Dermis blood vessel endothelial cell (primary cell): ENCODE results near the gene GPR84. TPM values are rescaled to one million over a fixed set of nuclear protein-coding genes. Genes with fewer than 3 reads are reported as not detected.

Experiments
- DNase-seq: peaks from one replicate; pipeline ENCODE4 v3.0.0; 2010
- total RNA-seq: library from RNA; depleted of rRNA; stranded (reverse); fragments of >200 nt; gene quantifications from 2 replicates; pipeline ENCODE4 v1.2.3, GENCODE V29; 2014

GPR84 gene
- total RNA-seq, 1 donor from 2014 or later = under 0.01 TPM

- DNase-seq = no peak
Measured at GRCh38 chr12:54390668-54391551, 26.6 kb upstream of the GPR84 start.

- no peak for DNase-seq
Measured at GRCh38 chr12:54390176-54390667, 25.9 kb upstream of the GPR84 start.

GRCh38 chr12:54389607-54390175, 25.4 kb upstream of the GPR84 start:
- DNase-seq = no peak

DNA sequence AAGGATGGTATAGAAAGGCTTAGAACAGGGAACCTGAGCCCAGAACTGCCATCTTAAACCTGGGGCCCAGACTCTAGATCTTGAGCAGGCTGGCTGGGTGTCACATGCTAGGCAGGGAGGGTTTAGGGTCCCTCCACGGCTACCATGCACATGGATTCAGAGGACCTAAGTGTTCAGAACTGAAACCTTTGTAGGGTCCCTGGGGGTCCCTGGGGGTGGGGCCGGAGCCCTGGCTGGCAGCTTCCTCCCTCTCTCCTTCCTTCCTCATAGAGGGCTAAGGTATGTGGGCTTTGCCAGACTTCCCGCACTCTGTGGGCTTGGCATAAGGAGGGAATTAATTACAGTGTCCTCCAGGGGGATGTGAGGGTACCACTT, 24.8 kb upstream of the GPR84 start:
- no peak for DNase-seq

DNA sequence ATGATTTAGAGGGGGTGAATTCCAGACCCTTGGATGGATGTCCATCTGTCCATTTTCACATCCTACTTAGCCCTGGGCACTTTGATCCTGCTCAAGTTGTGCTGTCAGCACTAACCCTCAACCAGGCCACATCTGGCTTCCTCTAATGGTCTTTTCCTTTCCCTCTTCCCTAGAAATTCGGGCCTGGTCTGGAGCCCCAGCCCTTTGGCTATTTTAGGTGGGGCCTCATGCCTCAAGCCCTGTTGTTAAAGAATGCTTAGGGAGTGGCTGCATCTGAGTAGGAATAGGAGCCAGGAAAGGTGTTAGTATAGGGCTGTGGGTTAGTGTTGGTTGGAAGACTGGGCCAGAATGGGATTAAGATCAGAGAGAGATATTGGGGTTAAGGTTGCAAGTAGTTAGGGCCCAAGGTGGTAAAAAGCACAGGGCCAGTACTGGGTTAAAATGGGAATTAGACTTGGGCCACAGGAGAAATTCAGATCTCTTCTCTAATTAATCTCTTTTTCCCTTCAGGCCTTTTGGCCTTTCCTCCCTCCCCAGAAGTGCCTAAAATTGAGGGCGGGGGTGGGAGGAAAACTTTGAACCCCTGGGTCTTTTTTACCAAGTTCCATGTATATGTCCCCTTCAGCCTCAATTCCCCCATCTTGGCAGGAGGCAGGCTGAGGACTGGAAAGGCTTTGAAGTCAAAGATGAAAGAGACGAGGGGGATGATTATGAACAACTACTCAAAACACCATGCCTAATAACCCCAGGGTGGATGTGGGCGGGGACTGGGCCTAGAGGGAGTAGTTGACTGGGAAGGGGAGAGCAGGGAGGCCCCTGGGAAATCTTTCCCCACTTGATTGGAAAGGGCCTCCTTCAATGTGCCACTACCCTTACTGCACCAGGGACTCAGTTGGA, 24.2 kb upstream of the GPR84 start:
- no peak for DNase-seq

DNA sequence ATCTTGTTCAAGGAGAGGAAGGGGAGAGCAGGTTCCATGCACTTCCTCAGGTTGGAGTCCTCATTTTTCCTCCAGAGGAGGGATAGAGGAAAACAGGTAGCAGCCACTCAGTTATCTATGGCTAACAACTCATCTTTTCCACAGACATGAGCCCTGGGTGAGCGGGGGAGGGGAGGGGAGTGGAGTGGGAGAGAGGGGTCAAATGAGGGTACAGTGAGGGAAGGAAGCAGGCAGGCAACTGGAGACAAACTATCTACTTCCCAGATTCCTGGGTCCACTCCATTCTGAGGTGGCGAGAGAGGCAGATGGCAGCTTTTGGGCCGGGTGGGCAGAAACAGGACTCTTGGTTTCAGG, 22.8 kb upstream of the GPR84 start:
- no peak for DNase-seq

- no peak for DNase-seq
Measured at GRCh38 chr12:54386403-54387113, 22.3 kb upstream of the GPR84 start.

DNA sequence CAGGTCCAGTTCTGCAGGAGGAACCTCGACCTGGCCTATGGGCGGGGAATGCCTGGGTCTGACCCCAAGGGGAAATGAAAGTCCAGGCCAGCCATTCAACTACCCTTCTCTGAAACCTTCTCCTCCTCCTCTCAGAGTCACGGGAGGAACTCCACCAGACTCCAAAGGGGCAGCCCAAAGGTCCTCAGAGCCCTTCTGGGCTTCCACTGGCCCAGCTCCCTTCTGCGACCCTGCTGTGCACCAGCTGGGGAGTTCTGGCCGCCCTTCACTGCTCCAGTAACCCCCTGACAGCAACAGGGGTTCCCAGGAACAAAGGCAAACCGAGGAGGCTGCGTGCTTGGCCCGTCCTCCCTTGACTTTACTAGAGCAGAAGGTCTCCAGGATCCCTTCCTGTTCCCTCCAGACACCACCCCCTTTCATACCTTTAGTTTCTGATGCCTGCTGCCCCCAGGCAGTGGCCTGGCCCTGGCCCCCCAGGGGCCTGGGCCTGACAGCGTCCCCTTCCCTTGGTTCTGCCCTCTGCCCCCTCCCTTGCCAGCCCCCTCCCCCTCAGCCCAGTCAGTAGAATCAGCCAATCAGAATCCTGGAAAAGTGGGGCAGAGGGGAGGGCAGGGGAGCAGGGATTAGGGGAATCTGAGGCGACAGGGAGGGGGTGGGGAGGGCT, 21.1 kb upstream of the GPR84 start:
- DNase-seq = no peak

- DNase-seq = no peak
Measured at GRCh38 chr12:54384591-54385041, 20.3 kb upstream of the GPR84 start, which contains the start of gene ZNF385A. TSS of gene ZNF385A (minus strand) at chr12:54384733. CDS start at chr12:54384514, 219 bp downstream.

DNA sequence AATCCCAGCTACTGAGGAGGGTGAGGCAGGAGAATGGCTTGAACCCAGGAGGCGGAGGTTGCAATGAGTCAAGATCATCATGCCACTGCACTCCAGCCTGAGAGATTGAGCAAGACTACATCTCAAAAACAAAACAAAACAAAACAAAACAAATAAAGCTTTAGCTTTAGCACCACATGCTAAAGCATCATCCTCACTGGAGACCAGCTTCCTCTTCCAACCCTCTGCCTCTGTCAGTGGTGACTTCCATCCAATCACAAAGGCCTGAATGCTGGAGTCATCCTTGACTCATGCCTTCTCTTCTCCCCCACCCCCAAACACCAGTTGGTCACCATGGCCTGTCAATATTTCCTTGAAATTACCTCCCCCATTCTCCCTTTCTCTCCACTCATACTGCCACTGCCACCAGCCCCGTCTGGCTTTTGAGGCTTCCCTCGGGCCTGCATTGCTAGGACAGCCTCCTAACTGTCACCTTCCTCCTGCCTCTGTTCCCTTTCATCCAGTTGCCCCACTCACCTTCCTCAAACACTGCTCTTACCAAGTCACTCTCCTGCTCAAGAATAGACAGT, 18.8 kb upstream of the GPR84 start:
- DNase-seq = peak; percentile 53

GRCh38 chr12:54381136-54381535, 16.9 kb upstream of the GPR84 start:
- no peak for DNase-seq

- peak; percentile 92 for DNase-seq
Measured at GRCh38 chr12:54379398-54380201, 15.3 kb upstream of the GPR84 start.

- peak; percentile 56 for DNase-seq
Measured at GRCh38 chr12:54378796-54379397, 14.6 kb upstream of the GPR84 start.

DNA sequence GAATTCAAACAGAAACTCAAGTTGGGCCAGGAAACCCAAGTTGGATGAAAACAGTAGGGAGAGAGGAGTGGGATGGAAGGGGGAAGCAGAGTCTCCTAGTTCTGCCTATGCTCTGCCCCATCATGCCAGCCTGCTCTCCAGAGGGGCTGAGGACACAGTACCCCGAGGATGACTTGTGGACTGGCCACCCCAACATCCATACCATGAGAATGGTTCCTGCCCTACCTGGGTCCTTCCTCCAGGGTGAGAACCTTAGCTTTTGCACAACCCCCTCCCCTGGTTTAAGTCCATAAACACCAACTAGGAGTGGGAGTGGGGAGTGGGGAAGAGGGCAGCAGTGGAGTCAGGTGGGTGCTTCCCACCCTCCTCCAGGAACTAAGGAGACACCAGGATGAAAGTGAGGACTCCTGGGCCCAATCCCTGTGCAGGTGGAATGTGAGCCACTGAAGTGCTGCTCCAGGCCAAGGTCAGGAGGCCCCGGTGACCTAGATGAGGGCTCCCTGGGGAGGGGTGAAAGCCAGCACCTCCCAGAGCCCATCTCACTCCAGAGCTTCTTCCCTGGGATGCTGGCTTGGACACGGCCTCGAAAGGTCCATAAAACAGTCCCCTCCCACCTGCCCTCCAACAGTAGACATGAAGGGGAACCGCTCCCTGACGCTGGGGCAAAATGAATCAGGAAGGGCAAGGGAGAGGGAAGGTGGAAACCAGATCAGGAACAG, 13.7 kb upstream of the GPR84 start:
- no peak for DNase-seq

DNA sequence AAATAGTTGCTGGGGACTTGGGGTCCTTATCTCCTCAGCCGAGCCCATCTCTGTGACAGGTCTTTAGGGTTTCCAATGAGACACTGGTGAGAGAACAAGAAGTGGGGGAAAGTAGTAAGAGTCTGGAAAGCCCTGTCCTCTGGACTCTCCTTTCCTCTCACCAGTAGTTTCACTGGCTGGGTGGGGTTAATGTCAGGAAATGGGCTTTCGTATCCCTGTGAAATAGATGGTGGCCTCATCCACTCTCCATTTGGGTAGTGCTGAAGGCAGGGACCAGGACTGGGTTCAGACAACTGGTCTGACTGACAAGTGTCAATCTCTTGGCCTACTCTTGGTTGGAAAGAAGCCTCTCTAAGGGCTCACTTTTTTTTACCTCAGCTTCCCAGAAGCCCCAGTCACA, 12.7 kb upstream of the GPR84 start:
- DNase-seq = no peak

DNA sequence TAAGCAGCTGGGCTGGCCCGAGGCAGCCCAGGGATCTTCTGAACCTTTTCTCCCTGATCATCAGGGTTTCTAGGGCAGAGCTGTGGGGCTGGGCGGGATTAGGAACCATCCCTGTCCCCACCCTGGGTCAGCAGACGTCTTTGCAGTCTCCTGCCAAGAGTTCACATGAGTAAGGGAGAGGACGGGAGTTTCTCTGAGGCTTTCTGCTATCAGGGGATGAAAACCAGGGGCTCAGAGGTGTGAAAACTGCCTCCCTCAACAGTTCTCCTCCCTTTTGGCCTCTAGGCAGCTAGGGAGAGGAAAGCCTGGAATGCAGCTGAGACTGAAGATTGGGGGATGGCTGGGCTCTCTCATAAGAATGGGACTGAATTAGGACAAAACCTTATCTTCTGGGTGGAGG, 12.3 kb upstream of the GPR84 start:
- no peak for DNase-seq

DNA sequence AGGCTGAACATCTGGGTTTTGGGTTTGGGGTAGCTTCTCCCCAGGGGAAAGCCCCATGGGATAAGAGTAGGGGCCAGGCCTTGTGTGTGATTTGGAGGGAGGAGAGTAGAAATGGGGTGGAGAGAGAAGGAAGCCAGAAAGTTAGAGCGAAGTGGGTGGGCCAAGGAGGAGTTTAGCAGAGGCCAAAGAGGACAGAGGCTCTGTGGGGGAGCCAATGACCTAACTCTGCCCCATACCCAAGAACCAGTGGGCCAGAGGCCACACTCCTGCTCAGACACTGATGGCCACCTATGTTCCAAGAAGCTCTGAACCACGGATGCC, 10.9 kb upstream of the GPR84 start:
- DNase-seq = no peak

GRCh38 chr12:54374562-54375258, 10.4 kb upstream of the GPR84 start:
- DNase-seq = no peak
